B cell (primary cell): ENCODE results near the gene TTC38.

ENCODE experiments used
- CTCF ChIP-seq: fragments of 200-600 bp; IDR thresholded peaks from one replicate; pipeline ENCODE4 v1.8.0; 2022; ENCODE audit warnings: antibody characterized with exemption, mild to moderate bottlenecking
- EZH2 ChIP-seq: IDR thresholded peaks from 2 replicates; pipeline ENCODE4 v1.6.1; 2012; ENCODE audit warnings: borderline replicate concordance, low read depth, mild to moderate bottlenecking, moderate library complexity, low read length; ENCODE audit not compliant: insufficient read depth, poor library complexity, severe bottlenecking

- TF ChIP-seq CTCF (no peak), EZH2 (no peak)
Measured at GRCh38 chr22:46240907-46241306, 26.9 kb upstream of the TTC38 start.
